Endothelial cell of umbilical vein (primary cell): ENCODE data around the gene CLBA1. TPM values are rescaled to one million over a fixed set of nuclear protein-coding genes. Genes with fewer than 3 reads are reported as not detected.
A peak's percentile ranks its signal among the peaks of the same experiment; 100 is the strongest.

Experiments used
- BruUV-seq: library from RNA; stranded (reverse); fragments of 400-500 nt; replicated peaks from 2 replicates; lab custom pipeline; 2021; lab: Mats Ljungman, UMichigan
- CTCF ChIA-PET: fragments of 300-600, 350-600 bp; sonication (Branson Sonifier 250); formaldehyde crosslinking; loops from one replicate; lab custom pipeline; 2021; ENCODE audit warnings: antibody characterized with exemption, inconsistent platforms; lab: Charles Lee
- POLR2A ChIA-PET: fragments of 300-600, 350-600 bp; sonication (Branson Sonifier 250); formaldehyde crosslinking; loops from one replicate; lab custom pipeline; 2021; ENCODE audit warnings: antibody characterized with exemption, inconsistent platforms; lab: Charles Lee
- DNase-seq: peaks from one replicate; pipeline ENCODE4 v3.0.0-alpha.2; 2011; ENCODE audit warnings: low read depth, low spot score
- FAIRE-seq: peaks from 2 replicates; lab custom pipeline; 2011; peaks lifted over from hg19 to GRCh38; lab: Jason Lieb, UNC
- H2AFZ ChIP-seq: 2 replicates; pipeline ENCODE4 v1.6.0; 2012; ENCODE audit warnings: low read depth, low read length, control low read depth, inconsistent platforms
- H3K27ac ChIP-seq: 2 replicates; pipeline ENCODE4 v1.5.1; 2011; ENCODE audit warnings: low read depth, mild to moderate bottlenecking, control low read depth, low read length, moderate library complexity; ENCODE audit not compliant: insufficient read depth
- H3K27me3 ChIP-seq, 2 experiments: 2 replicates each; pipeline versions ENCODE4 v1.6.0 to v1.6.1; 2011; ENCODE audit warnings: low read length in 2 of 2, mixed read lengths in 1 of 2; ENCODE audit not compliant: control insufficient read depth in 2 of 2, insufficient read depth in 2 of 2
- H3K36me3 ChIP-seq, 2 experiments: 2 replicates in 1 of 2; 3 replicates in 1 of 2; pipeline ENCODE4 v1.5.1; 2011; ENCODE audit warnings: low read length in 2 of 2, mild to moderate bottlenecking in 1 of 2, moderate library complexity in 1 of 2; ENCODE audit not compliant: control insufficient read depth in 2 of 2, insufficient read depth in 2 of 2; ENCODE audit errors: extremely low read depth in 1 of 2
- H3K4me1 ChIP-seq: 3 replicates; pipeline ENCODE4 v1.5.1; 2011; ENCODE audit warnings: mild to moderate bottlenecking, low read length; ENCODE audit not compliant: control insufficient read depth, insufficient read depth; ENCODE audit errors: extremely low read depth
- H3K4me2 ChIP-seq: 2 replicates; pipeline ENCODE4 v1.6.1; 2011; ENCODE audit warnings: low read length, control low read depth, mixed read lengths; ENCODE audit not compliant: insufficient read depth
- H3K4me3 ChIP-seq, 3 experiments: fragments of 200-600 bp in 1 of 3; sonication (generic), shearing (Covaris generic) in 1 of 3; replicated peaks in 1 of 3; 2 replicates each; pipeline ENCODE4 v1.5.1; 2011 to 2016; ENCODE audit warnings: control low read depth in 3 of 3, low read length in 3 of 3, mild to moderate bottlenecking in 2 of 3, inconsistent platforms in 1 of 3, low read depth in 1 of 3, moderate library complexity in 1 of 3; ENCODE audit not compliant: insufficient read depth in 1 of 3
- H3K79me2 ChIP-seq: 2 replicates; pipeline ENCODE4 v1.6.0; 2012; ENCODE audit warnings: low read length, inconsistent platforms; ENCODE audit not compliant: control insufficient read depth, insufficient read depth
- H3K9ac ChIP-seq: replicated peaks from 2 replicates; pipeline ENCODE3; 2011; ENCODE audit warnings: low read length, control low read depth; ENCODE audit not compliant: insufficient read depth; ENCODE audit errors: extremely low read depth
- H3K9me1 ChIP-seq: replicated peaks from 3 replicates; pipeline ENCODE4 v1.6.0; 2011; ENCODE audit warnings: mild to moderate bottlenecking, low read length; ENCODE audit not compliant: control insufficient read depth, insufficient read depth; ENCODE audit errors: extremely low read depth
- H3K9me3 ChIP-seq: replicated peaks from 2 replicates; pipeline ENCODE4 v1.5.1; 2012; ENCODE audit warnings: low read length, inconsistent platforms; ENCODE audit not compliant: control insufficient read depth, insufficient read depth
- H4K20me1 ChIP-seq: replicated peaks from 2 replicates; pipeline ENCODE3; 2011; ENCODE audit warnings: mild to moderate bottlenecking, low read length; ENCODE audit not compliant: control insufficient read depth, insufficient read depth; ENCODE audit errors: extremely low read depth
- POLR2A ChIP-seq: IDR thresholded peaks from 2 replicates; pipeline ENCODE4 v1.6.1; 2012; ENCODE audit warnings: low read depth, mild to moderate bottlenecking, control low read depth, low read length
- POLR2AphosphoS5 ChIP-seq: IDR thresholded peaks from 2 replicates; pipeline ENCODE4 v1.6.1; 2012; ENCODE audit warnings: low read depth, mild to moderate bottlenecking, control low read depth, low read length, moderate library complexity; ENCODE audit not compliant: insufficient read depth
- dilution Hi-C: fragments of 300-500 bp; cut with MboI; formaldehyde crosslinking; loops from one replicate; pipeline ENCODE4 v1.15.0; 2019; ENCODE audit warnings: low sequenced_read_pairs; ENCODE audit not compliant: extremely low pct_ligation_motif_present
- intact Hi-C: fragments of 100-400 bp; cut with micrococcal nuclease; formaldehyde crosslinking; loops from one replicate; pipeline ENCODE4 v1.10.0; 2022
- polyA plus RNA-seq, 4 experiments: library from polyadenylated mRNA; depleted of rRNA in 3 of 4; stranded (reverse) in 3 of 4; unstranded in 1 of 4; fragments of >200 nt; gene quantifications; 2 replicates each; pipeline versions ENCODE4 v1.2.1 to v1.2.3, GENCODE V29; 2011 to 2012; ENCODE audit warnings: missing spikeins in 1 of 4
- total RNA-seq: library from RNA; stranded (reverse); gene quantifications from 2 replicates; pipeline ENCODE4 v1.2.3, GENCODE V29; 2021

CLBA1 gene
- total and polyA plus RNA-seq, 2 donors (not counting 3 experiments of a cell fraction or from before 2014, with no cell fraction given), result 5.2 to 5.3 TPM

GRCh38 chr14:104936361-104937155 is 49.0 kb upstream of the CLBA1 start:
- Histone ChIP-seq H3K4me2 (no peak overlapping the region), H3K79me2 (no peaks in the 10 kb centered on the region), H3K9me1 (no peaks in the 10 kb centered on the region), H3K27me3 (peaks cover 3 to 11% of the 10 kb centered on the region in 2 experiments), H3K27ac (no peak overlapping the region), H2AFZ (no peak overlapping the region), H3K4me3 (no peak overlapping the region), H3K9me3 (no peaks in the 10 kb centered on the region), H3K36me3 (no peaks in the 10 kb centered on the region), H3K4me1 (peaks cover 6% of the 10 kb centered on the region), H4K20me1 (no peaks in the 10 kb centered on the region), H3K9ac (no peak overlapping the region)
- CTCF ChIA-PET, result interaction anchor here (0.9 to 4.4 kb wide), 6 partner anchors 31 to 149 kb away, joined by 3 to 37 read pairs (median 5); no protein-coding TSS in a partner anchor
- BruUV-seq, result no TSS peak
- no peak for FAIRE-seq
- intact Hi-C loops (no loop called here), dilution Hi-C loops (loop anchor here (10.0 kb wide), 1 partner anchor 138 kb away; no protein-coding TSS in a partner anchor)
- no peak for TF ChIP-seq POLR2A
- peak; percentile 32 for TF ChIP-seq POLR2AphosphoS5
- DNase-seq, result no peak
- POLR2A ChIA-PET, result no interaction called here

- FAIRE-seq (no peak), DNase-seq (no peak)
- no peak overlapping the region for H3K4me2 ChIP-seq
- no peak overlapping the region for H2AFZ ChIP-seq
- H3K27me3 ChIP-seq, result peaks cover 3 to 9% of the 10 kb centered on the region in 2 experiments
- TSS peak; percentile 2 for BruUV-seq
- H3K4me1 ChIP-seq, result peaks cover 6% of the 10 kb centered on the region
- no peaks in the 10 kb centered on the region for H4K20me1 ChIP-seq
- no peak for TF ChIP-seq POLR2A
- no peaks in the 10 kb centered on the region for H3K36me3 ChIP-seq
- intact Hi-C loops, result no loop called here
- POLR2A ChIA-PET, result no interaction called here
- H3K9me3 ChIP-seq, result no peaks in the 10 kb centered on the region
- H3K27ac ChIP-seq, result no peak overlapping the region
- H3K9ac ChIP-seq, result no peak overlapping the region
- H3K4me3 ChIP-seq, result no peak overlapping the region
- CTCF ChIA-PET, result interaction anchor here (0.9 to 1.2 kb wide), 4 partner anchors 31 to 149 kb away, joined by 3 to 6 read pairs (median 4); no protein-coding TSS in a partner anchor
- no peaks in the 10 kb centered on the region for H3K9me1 ChIP-seq
- dilution Hi-C loops, result loop anchor here (10.0 kb wide), 1 partner anchor 138 kb away; no protein-coding TSS in a partner anchor
- H3K79me2 ChIP-seq, result no peaks in the 10 kb centered on the region
Measured at GRCh38 chr14:104937161-104937560, 48.4 kb upstream of the CLBA1 start.
